Cardiac muscle cell (in vitro differentiated cells and primary cell): ENCODE measurements around the gene SLC39A11. TPM values are rescaled to one million over a fixed set of nuclear protein-coding genes. Genes with fewer than 3 reads are reported as not detected.

Experiments used
- DNase-seq, 2 donors: peaks; one replicate each; pipeline versions ENCODE4 v3.0.0 to v3.0.0-alpha.2; 2010 to 2017; ENCODE audit warnings: low read depth in 1 of 2, low spot score in 1 of 2
- H3K27ac ChIP-seq: fragments of 200-600 bp; sonication (generic); 2 replicates; pipeline ENCODE4 v1.5.1; 2016
- H3K27me3 ChIP-seq: fragments of 200-600 bp; sonication (generic); 2 replicates; pipeline ENCODE4 v1.6.0; 2016; ENCODE audit warnings: control low read depth
- H3K36me3 ChIP-seq: fragments of 200-600 bp; sonication (generic); 2 replicates; pipeline ENCODE4 v1.5.1; 2016; ENCODE audit warnings: control low read depth
- H3K4me1 ChIP-seq: fragments of 200-600 bp; sonication (generic); 2 replicates; pipeline ENCODE4 v1.8.1; 2017; ENCODE audit warnings: low read depth, mild to moderate bottlenecking, mixed run types
- H3K4me3 ChIP-seq: fragments of 200-600 bp; sonication (generic); 2 replicates; pipeline ENCODE4 v1.5.1; 2016; ENCODE audit warnings: mild to moderate bottlenecking
- H3K9me3 ChIP-seq: fragments of 200-600 bp; sonication (generic); 2 replicates; pipeline ENCODE4 v1.5.1; 2017; ENCODE audit warnings: low read depth, mild to moderate bottlenecking, control low read depth
- CTCF ChIP-seq: IDR thresholded peaks from 2 replicates; pipeline ENCODE4 v1.5.1; 2012; ENCODE audit warnings: low read depth, mild to moderate bottlenecking, low read length
- polyA plus RNA-seq: library from polyadenylated mRNA; unstranded; fragments of >200 nt; fragmentation: Nextera tagmentation; extraction: Ambion mirVana; gene quantifications from 2 replicates; pipeline ENCODE4 v1.2.1, GENCODE V29; 2016
- total RNA-seq: library from RNA; depleted of rRNA; stranded (reverse); fragments of >200 nt; gene quantifications from 2 replicates; pipeline ENCODE4 v1.2.3, GENCODE V29; 2016

The SLC39A11 gene
- total and polyA plus RNA-seq, 2 experiments from 2014 or later, result 5.9 to 11.7 TPM

- H3K4me1 ChIP-seq, result peaks cover 8% of the 10 kb centered on the region
- TF ChIP-seq CTCF, result no peak
- H3K27ac ChIP-seq, result no peak overlapping the region
- H3K9me3 ChIP-seq, result no peaks in the 10 kb centered on the region
- no peak overlapping the region for H3K4me3 ChIP-seq
- DNase-seq, result no peak
- no peaks in the 10 kb centered on the region for H3K36me3 ChIP-seq
- H3K27me3 ChIP-seq, result no peaks in the 10 kb centered on the region
Measured at GRCh38 chr17:72734613-72735012, 357.9 kb downstream of the SLC39A11 start.

GRCh38 chr17:72733619-72734282, 358.7 kb downstream of the SLC39A11 start:
- Histone ChIP-seq H3K27ac (no peak overlapping the region), H3K4me3 (no peak overlapping the region), H3K4me1 (peaks cover 8% of the 10 kb centered on the region), H3K27me3 (no peaks in the 10 kb centered on the region), H3K36me3 (no peaks in the 10 kb centered on the region), H3K9me3 (no peaks in the 10 kb centered on the region)
- no peak for TF ChIP-seq CTCF
- DNase-seq, result no peak

GRCh38 chr17:72732893-72733618, 359.4 kb downstream of the SLC39A11 start:
- Histone ChIP-seq H3K27me3 (no peaks in the 10 kb centered on the region), H3K9me3 (no peaks in the 10 kb centered on the region), H3K4me1 (peaks cover 8% of the 10 kb centered on the region), H3K36me3 (no peaks in the 10 kb centered on the region), H3K27ac (no peak overlapping the region), H3K4me3 (no peak overlapping the region)
- no peak for TF ChIP-seq CTCF
- no peak for DNase-seq

GRCh38 chr17:72730077-72730476, 362.4 kb downstream of the SLC39A11 start:
- no peak for TF ChIP-seq CTCF
- Histone ChIP-seq H3K4me1 (peaks cover under 1% of the 10 kb centered on the region), H3K27ac (no peak overlapping the region), H3K4me3 (no peak overlapping the region), H3K9me3 (no peaks in the 10 kb centered on the region), H3K36me3 (no peaks in the 10 kb centered on the region), H3K27me3 (no peaks in the 10 kb centered on the region)
- DNase-seq, result peak in 1 of 2 donors; percentile 74

- TF ChIP-seq CTCF, result no peak
- H3K27me3 ChIP-seq, result no peaks in the 10 kb centered on the region
- no peaks in the 10 kb centered on the region for H3K36me3 ChIP-seq
- H3K27ac ChIP-seq, result no peak overlapping the region
- DNase-seq, result no peak
- no peaks in the 10 kb centered on the region for H3K4me1 ChIP-seq
- no peaks in the 10 kb centered on the region for H3K9me3 ChIP-seq
- H3K4me3 ChIP-seq, result no peak overlapping the region
Measured at GRCh38 chr17:72726936-72727335, 365.6 kb downstream of the SLC39A11 start.
